ENCODE data around the gene ANKRD22. TPM values are rescaled to one million over a fixed set of nuclear protein-coding genes. Genes with fewer than 3 reads are reported as not detected.

ANKRD22 gene
- total and polyA plus RNA-seq, 2 donors (not counting 3 experiments of a cell fraction or from before 2014, with no cell fraction given): not detected

- BruUV-seq (replicated peaks): no TSS peak
- CTCF ChIA-PET: interaction anchor here (0.8 to 1.6 kb wide), 4 partner anchors 11 to 79 kb away, joined by 3 to 4 read pairs (median 3); no protein-coding TSS in a partner anchor
- DNase-seq (ENCODE audit: low read depth, low spot score) (no peak), FAIRE-seq (no peak)
- POLR2A ChIA-PET: no interaction called here
- no peak overlapping the region for H3K9ac ChIP-seq (replicated peaks; ENCODE audit: extremely low read depth, insufficient read depth, low read length)
- dilution Hi-C loops (cut with MboI; ENCODE audit: extremely low pct_ligation_motif_present, low sequenced_read_pairs): no loop called here
- no peaks in the 10 kb centered on the region for H3K79me2 ChIP-seq (ENCODE audit: control insufficient read depth, insufficient read depth, low read length)
- H2AFZ ChIP-seq (ENCODE audit: low read depth, low read length): no peak overlapping the region
- H4K20me1 ChIP-seq (replicated peaks; ENCODE audit: control insufficient read depth, extremely low read depth, insufficient read depth, low read length): no peaks in the 10 kb centered on the region
- TF ChIP-seq POLR2A (IDR thresholded peaks at IDR 0.05; ENCODE audit: low read depth, low read length) (no peak), GATA2 (IDR thresholded peaks at IDR 0.05; ENCODE audit: insufficient read depth, insufficient read length, low read depth, low read length) (no peak), MYC (IDR thresholded peaks at IDR 0.05; ENCODE audit: low read depth, low read length) (no peak), EZH2 (IDR thresholded peaks at IDR 0.05; ENCODE audit: borderline replicate concordance, low read depth, low read length, severe bottlenecking) (no peak), FOS (IDR thresholded peaks at IDR 0.05; ENCODE audit: borderline replicate concordance, insufficient read depth, low read length) (no peak), JUN (IDR thresholded peaks at IDR 0.05; ENCODE audit: borderline replicate concordance, insufficient read depth, insufficient read length, low read depth) (no peak), POLR2AphosphoS5 (IDR thresholded peaks at IDR 0.05; ENCODE audit: insufficient read depth, low read depth, low read length) (no peak)
- TF ChIP-seq, protein P1, sequence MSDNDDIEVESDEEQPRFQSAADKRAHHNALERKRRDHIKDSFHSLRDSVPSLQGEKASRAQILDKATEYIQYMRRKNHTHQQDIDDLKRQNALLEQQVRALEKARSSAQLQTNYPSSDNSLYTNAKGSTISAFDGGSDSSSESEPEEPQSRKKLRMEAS (IDR thresholded peaks at IDR 0.05; ENCODE audit: insufficient read depth, insufficient read length): no peak
- H3K4me1 ChIP-seq (ENCODE audit: control insufficient read depth, extremely low read depth, insufficient read depth, low read length): peaks cover 4% of the 10 kb centered on the region
- no peak overlapping the region for H3K4me3 ChIP-seq (replicated peaks in 1 of 3; ENCODE audit: insufficient read depth in 1 of 3, low read depth in 1 of 3, low read length in 3 of 3)
- intact Hi-C loops (cut with micrococcal nuclease): no loop called here
- H3K27ac ChIP-seq (ENCODE audit: insufficient read depth, low read depth, low read length): no peak overlapping the region
- H3K27me3 ChIP-seq (ENCODE audit: control insufficient read depth in 2 of 2, insufficient read depth in 2 of 2, low read length in 2 of 2): peaks cover 0 to 7% of the 10 kb centered on the region in 2 experiments
- no peaks in the 10 kb centered on the region for H3K9me3 ChIP-seq (replicated peaks; ENCODE audit: control insufficient read depth, insufficient read depth, low read length)
- H3K9me1 ChIP-seq (replicated peaks; ENCODE audit: control insufficient read depth, extremely low read depth, insufficient read depth, low read length): no peaks in the 10 kb centered on the region
- H3K4me2 ChIP-seq (ENCODE audit: insufficient read depth, low read length): no peak overlapping the region
- no peaks in the 10 kb centered on the region for H3K36me3 ChIP-seq (ENCODE audit: control insufficient read depth in 2 of 2, extremely low read depth in 1 of 2, insufficient read depth in 2 of 2, low read length in 2 of 2)
Measured at GRCh38 chr10:88853155-88853881, 1.7 kb upstream of the ANKRD22 start.
